HepG2 (cell line): ENCODE results near the gene DLEC1.

Source experiments
- EZH2 ChIP-seq: conservative IDR thresholded peaks from 2 replicates; pipeline ENCODE4 v1.6.1; 2012; ENCODE audit warnings: mild to moderate bottlenecking, low read depth, low read length, moderate library complexity
- HDAC2 ChIP-seq: sonication (generic); formaldehyde crosslinking; IDR thresholded peaks from 2 replicates; pipeline ENCODE4 v1.4.0; 2020; ENCODE audit warnings: missing genetic modification reagents
- IRF1 ChIP-seq: sonication (generic); formaldehyde crosslinking; IDR thresholded peaks from 2 replicates; pipeline ENCODE4 v1.4.0; 2020; ENCODE audit warnings: low read depth, mild to moderate bottlenecking, missing genetic modification reagents
- JUNB ChIP-seq: sonication (generic); formaldehyde crosslinking; IDR thresholded peaks from 2 replicates; pipeline ENCODE4 v1.8.0; 2022; ENCODE audit warnings: missing genetic modification reagents, mild to moderate bottlenecking, borderline replicate concordance
- NR2C2 ChIP-seq: sonication (generic); formaldehyde crosslinking; IDR thresholded peaks from 2 replicates; pipeline ENCODE4 v1.4.0; 2020; ENCODE audit warnings: missing genetic modification reagents, mild to moderate bottlenecking, moderate library complexity, borderline replicate concordance
- POLR2A ChIP-seq, 2 experiments: IDR thresholded peaks; 2 replicates each; pipeline ENCODE4 v1.6.1; 2011; ENCODE audit warnings: low read depth in 2 of 2, low read length in 2 of 2, mild to moderate bottlenecking in 1 of 2, moderate library complexity in 1 of 2; ENCODE audit not compliant: insufficient read depth in 1 of 2
- PTBP1 ChIP-seq: fragments of 200-400 bp; formaldehyde crosslinking; IDR thresholded peaks from 2 replicates; pipeline ENCODE4 v1.6.1; 2018; ENCODE audit warnings: low read length, low read depth; ENCODE audit not compliant: poor library complexity, severe bottlenecking
- STAT5B ChIP-seq: sonication (generic); formaldehyde crosslinking; IDR thresholded peaks from 2 replicates; pipeline ENCODE4 v1.4.0; 2020; ENCODE audit warnings: missing genetic modification reagents
- YY1 ChIP-seq: IDR thresholded peaks from 2 replicates; pipeline ENCODE4 v1.6.1; 2011; ENCODE audit warnings: low read length, low read depth, moderate library complexity, mild to moderate bottlenecking; ENCODE audit not compliant: insufficient read depth, insufficient replicate concordance
- ZBTB33 ChIP-seq: sonication (generic); formaldehyde crosslinking; IDR thresholded peaks from 2 replicates; pipeline ENCODE4 v1.4.0; 2020; ENCODE audit warnings: missing genetic modification reagents
- ZNF451 ChIP-seq: sonication (generic); formaldehyde crosslinking; IDR thresholded peaks from 2 replicates; pipeline ENCODE4 v1.5.0; 2020; ENCODE audit warnings: mild to moderate bottlenecking, missing genetic modification reagents
- TF ChIP-seq, protein P1 (sequence below): IDR thresholded peaks from 2 replicates; pipeline ENCODE4 v1.6.1; 2012; ENCODE audit warnings: inconsistent platforms
- TF ChIP-seq, protein P2 (sequence below): sonication (generic); formaldehyde crosslinking; IDR thresholded peaks from 2 replicates; pipeline ENCODE4 v1.5.0; 2020; ENCODE audit warnings: mild to moderate bottlenecking, missing genetic modification reagents, moderate library complexity
- TF ChIP-seq, protein P3 (sequence below): IDR thresholded peaks from 2 replicates; pipeline ENCODE4 v1.6.1; 2016; ENCODE audit warnings: low read depth, control low read depth

DNA sequence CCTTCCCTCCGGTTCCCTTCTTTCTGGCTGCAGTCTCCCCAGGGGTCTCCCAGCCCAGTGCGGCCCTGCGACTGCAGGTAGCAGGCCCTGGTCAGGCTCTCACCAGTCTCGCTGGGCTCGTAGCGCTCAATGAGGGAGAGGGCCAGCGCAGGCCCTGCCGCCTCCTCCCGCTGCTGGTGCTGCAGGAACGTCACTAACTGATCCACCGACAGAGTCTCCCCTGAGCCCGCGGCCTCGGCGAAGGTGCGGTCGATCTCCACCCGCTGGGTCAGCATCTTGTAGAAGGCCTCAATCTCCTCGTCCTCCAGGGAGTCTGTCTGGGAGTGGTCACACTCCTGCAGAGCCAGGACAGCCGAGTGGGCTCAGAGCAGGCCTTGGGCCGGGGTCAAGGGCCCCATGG, 27.9 kb upstream of the DLEC1 start:
- TF ChIP-seq ZBTB33 (CRISPR knock-in tag): no peak
- TF ChIP-seq PTBP1: no peak
- no peak for TF ChIP-seq YY1
- no peak for TF ChIP-seq ZNF451 (CRISPR knock-in tag)
- no peak for TF ChIP-seq POLR2A (IDR thresholded peaks at IDR 0.05; ENCODE audit: insufficient read depth in 1 of 2, low read depth in 2 of 2, low read length in 2 of 2)
- no peak for TF ChIP-seq IRF1 (CRISPR knock-in tag)
- no peak for TF ChIP-seq JUNB
- TF ChIP-seq HDAC2 (CRISPR knock-in tag): no peak
- no peak for TF ChIP-seq EZH2
- TF ChIP-seq, protein P1, sequence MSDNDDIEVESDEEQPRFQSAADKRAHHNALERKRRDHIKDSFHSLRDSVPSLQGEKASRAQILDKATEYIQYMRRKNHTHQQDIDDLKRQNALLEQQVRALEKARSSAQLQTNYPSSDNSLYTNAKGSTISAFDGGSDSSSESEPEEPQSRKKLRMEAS: no peak
- TF ChIP-seq, protein P2, sequence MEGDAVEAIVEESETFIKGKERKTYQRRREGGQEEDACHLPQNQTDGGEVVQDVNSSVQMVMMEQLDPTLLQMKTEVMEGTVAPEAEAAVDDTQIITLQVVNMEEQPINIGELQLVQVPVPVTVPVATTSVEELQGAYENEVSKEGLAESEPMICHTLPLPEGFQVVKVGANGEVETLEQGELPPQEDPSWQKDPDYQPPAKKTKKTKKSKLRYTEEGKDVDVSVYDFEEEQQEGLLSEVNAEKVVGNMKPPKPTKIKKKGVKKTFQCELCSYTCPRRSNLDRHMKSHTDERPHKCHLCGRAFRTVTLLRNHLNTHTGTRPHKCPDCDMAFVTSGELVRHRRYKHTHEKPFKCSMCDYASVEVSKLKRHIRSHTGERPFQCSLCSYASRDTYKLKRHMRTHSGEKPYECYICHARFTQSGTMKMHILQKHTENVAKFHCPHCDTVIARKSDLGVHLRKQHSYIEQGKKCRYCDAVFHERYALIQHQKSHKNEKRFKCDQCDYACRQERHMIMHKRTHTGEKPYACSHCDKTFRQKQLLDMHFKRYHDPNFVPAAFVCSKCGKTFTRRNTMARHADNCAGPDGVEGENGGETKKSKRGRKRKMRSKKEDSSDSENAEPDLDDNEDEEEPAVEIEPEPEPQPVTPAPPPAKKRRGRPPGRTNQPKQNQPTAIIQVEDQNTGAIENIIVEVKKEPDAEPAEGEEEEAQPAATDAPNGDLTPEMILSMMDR (CRISPR knock-in tag): no peak
- TF ChIP-seq NR2C2 (CRISPR knock-in tag): no peak
- TF ChIP-seq, protein P3, sequence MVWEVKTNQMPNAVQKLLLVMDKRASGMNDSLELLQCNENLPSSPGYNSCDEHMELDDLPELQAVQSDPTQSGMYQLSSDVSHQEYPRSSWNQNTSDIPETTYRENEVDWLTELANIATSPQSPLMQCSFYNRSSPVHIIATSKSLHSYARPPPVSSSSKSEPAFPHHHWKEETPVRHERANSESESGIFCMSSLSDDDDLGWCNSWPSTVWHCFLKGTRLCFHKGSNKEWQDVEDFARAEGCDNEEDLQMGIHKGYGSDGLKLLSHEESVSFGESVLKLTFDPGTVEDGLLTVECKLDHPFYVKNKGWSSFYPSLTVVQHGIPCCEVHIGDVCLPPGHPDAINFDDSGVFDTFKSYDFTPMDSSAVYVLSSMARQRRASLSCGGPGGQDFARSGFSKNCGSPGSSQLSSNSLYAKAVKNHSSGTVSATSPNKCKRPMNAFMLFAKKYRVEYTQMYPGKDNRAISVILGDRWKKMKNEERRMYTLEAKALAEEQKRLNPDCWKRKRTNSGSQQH (CRISPR knock-in tag): no peak
- TF ChIP-seq STAT5B (CRISPR knock-in tag): no peak
